ENCODE measurements around the gene COP1. TPM values are rescaled to one million over a fixed set of nuclear protein-coding genes. Genes with fewer than 3 reads are reported as not detected.

The COP1 gene
- 36.0 to 44.1 TPM (median 40.4 TPM) in 3 replicates for total RNA-seq (2021)
- Bru-seq, nascent RNA: percentile 82 among the genes with signal in this experiment
- long read RNA-seq, experiment 1, transcript COP1-204 (20 exons, 3,033 nt): major isoform, 99 of 228 reads
- long read RNA-seq, experiment 1, partial matches to known transcripts: 9 of 228 reads
- long read RNA-seq, experiment 1, other reads (novel, unspliced or antisense): 113 of 228 reads
- long read RNA-seq, experiment 2, transcript COP1-204 (20 exons, 3,033 nt): major isoform, 15 of 54 reads
- long read RNA-seq, experiment 2, partial matches to known transcripts: 10 of 54 reads
- long read RNA-seq, experiment 2, other reads (novel, unspliced or antisense): 28 of 54 reads
- long read RNA-seq, experiment 3, partial matches to known transcripts: 0 of 3 reads
- long read RNA-seq, experiment 3, other reads (novel, unspliced or antisense): 3 of 3 reads

DNA sequence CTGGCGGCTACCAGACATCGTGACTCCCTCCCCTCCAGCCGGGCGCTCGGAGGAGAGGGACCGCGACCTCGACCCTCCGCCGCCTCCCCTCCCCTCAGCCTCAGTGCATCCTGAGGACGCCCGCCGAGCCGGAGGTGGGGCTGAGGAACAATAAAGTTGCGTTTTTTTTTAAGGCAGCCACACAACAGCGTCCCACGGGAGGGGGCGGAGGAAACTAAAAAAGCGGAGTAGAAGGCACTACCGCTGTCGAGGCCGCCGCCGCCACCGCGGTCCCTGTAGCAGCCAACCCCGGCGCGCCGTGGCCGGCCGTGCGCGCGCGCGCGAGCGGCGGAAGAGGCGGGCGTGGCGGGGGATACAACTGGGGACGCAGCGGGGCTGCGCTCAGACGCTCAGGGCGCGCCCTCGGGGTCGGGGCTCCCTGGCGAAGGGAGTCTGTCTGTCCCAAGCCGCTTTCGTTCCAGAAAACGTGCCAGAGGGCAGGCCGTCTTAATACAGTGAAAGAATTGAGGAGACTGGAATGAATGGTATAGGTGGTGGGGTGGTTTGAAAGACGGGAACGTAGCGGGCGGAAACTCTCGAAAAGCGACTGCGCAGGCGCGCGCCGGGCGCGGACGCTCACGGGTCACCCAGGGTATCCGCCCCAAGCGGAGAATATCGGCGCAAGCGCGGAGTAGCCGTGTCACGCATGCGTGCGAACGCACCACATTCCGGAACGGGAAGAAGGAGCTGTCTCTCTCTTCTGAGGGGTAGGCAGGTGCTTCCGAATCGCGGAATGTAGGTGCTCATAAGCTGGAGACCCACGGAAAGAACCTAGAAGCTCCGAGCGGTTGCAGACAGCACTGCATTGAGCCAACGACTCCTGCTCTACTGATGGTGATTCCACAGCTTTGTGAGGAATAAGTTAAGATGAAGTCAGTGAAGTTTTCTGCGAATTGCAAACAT lies at the start of gene COP1:
TSS of gene COP1 (minus strand) at position 326 of the 942 bp plus-strand sequence. CDS start at position 18, 308 bp downstream.
- Mint-ChIP-seq H3K27ac (peak within 1 kb of the TSS; percentile 98), H3K36me3 (no peaks in the 10 kb centered on the region), H3K9me3 (no peaks in the 10 kb centered on the region), H3K4me3 (peak within 1 kb of the TSS; percentile 95), H3K4me1 (peaks cover 34% of the 10 kb centered on the region), H3K27me3 (ENCODE audit: low read depth) (no peaks in the 10 kb centered on the region)
- CTCF ChIA-PET: interaction anchor here (0.6 to 1.0 kb wide), 5 partner anchors 10 to 342 kb away, joined by 3 to 6 read pairs (median 3); no protein-coding TSS in a partner anchor
- peak; percentile 18; the same call in 1 of the 2 replicates for TF ChIP-seq MAX (CRISPR knock-in tag; IDR thresholded peaks at IDR 0.05)
- no peak for TF ChIP-seq AFF4 (CRISPR knock-in tag; IDR thresholded peaks at IDR 0.05; ENCODE audit: borderline replicate concordance)
- peak; percentile 56 for TF ChIP-seq ETV6 (CRISPR knock-in tag; IDR thresholded peaks at IDR 0.05)
- TF ChIP-seq EMX1 (CRISPR knock-in tag; IDR thresholded peaks at IDR 0.05): 0 out of 2 replicates have a peak, but pooled peaks have one; percentile 2
- TF ChIP-seq, protein P1, sequence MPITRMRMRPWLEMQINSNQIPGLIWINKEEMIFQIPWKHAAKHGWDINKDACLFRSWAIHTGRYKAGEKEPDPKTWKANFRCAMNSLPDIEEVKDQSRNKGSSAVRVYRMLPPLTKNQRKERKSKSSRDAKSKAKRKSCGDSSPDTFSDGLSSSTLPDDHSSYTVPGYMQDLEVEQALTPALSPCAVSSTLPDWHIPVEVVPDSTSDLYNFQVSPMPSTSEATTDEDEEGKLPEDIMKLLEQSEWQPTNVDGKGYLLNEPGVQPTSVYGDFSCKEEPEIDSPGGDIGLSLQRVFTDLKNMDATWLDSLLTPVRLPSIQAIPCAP (CRISPR knock-in tag; IDR thresholded peaks at IDR 0.05): peak; percentile 27; the same call in 1 of the 2 replicates
- TF ChIP-seq ATF1 (CRISPR knock-in tag; IDR thresholded peaks at IDR 0.05): 0 out of 2 replicates have a peak, but pooled peaks have one; percentile 11
- peak; percentile 50; the same call in 1 of the 2 replicates for TF ChIP-seq ZNF423 (CRISPR knock-in tag; IDR thresholded peaks at IDR 0.05)
- TF ChIP-seq E2F5 (CRISPR knock-in tag; IDR thresholded peaks at IDR 0.05): peak; percentile 89
- TF ChIP-seq, protein P2, sequence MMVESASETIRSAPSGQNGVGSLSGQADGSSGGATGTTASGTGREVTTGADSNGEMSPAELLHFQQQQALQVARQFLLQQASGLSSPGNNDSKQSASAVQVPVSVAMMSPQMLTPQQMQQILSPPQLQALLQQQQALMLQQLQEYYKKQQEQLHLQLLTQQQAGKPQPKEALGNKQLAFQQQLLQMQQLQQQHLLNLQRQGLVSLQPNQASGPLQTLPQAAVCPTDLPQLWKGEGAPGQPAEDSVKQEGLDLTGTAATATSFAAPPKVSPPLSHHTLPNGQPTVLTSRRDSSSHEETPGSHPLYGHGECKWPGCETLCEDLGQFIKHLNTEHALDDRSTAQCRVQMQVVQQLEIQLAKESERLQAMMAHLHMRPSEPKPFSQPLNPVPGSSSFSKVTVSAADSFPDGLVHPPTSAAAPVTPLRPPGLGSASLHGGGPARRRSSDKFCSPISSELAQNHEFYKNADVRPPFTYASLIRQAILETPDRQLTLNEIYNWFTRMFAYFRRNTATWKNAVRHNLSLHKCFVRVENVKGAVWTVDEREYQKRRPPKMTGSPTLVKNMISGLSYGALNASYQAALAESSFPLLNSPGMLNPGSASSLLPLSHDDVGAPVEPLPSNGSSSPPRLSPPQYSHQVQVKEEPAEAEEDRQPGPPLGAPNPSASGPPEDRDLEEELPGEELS (CRISPR knock-in tag; IDR thresholded peaks at IDR 0.05): peak; percentile 74; the same call in 1 of the 2 replicates
- TF ChIP-seq ZNF317 (CRISPR knock-in tag; IDR thresholded peaks at IDR 0.05; ENCODE audit: borderline replicate concordance, low read depth): no peak
- 0 out of 2 replicates have a peak, but pooled peaks have one; percentile 36 for TF ChIP-seq MYBL2 (CRISPR knock-in tag; IDR thresholded peaks at IDR 0.05)
- TF ChIP-seq, protein P3, sequence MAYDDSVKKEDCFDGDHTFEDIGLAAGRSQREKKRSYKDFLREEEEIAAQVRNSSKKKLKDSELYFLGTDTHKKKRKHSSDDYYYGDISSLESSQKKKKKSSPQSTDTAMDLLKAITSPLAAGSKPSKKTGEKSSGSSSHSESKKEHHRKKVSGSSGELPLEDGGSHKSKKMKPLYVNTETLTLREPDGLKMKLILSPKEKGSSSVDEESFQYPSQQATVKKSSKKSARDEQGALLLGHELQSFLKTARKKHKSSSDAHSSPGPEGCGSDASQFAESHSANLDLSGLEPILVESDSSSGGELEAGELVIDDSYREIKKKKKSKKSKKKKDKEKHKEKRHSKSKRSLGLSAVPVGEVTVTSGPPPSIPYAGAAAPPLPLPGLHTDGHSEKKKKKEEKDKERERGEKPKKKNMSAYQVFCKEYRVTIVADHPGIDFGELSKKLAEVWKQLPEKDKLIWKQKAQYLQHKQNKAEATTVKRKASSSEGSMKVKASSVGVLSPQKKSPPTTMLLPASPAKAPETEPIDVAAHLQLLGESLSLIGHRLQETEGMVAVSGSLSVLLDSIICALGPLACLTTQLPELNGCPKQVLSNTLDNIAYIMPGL (CRISPR knock-in tag; IDR thresholded peaks at IDR 0.05): peak; percentile 25
- no peak for TF ChIP-seq PRRX2 (CRISPR knock-in tag; IDR thresholded peaks at IDR 0.05)
- TF ChIP-seq TEAD1 (CRISPR knock-in tag; IDR thresholded peaks at IDR 0.05): peak; percentile 29; the same call in 1 of the 2 replicates
- TF ChIP-seq FOXJ3 (CRISPR knock-in tag; IDR thresholded peaks at IDR 0.05; ENCODE audit: borderline replicate concordance): no peak
- TF ChIP-seq, protein P4, sequence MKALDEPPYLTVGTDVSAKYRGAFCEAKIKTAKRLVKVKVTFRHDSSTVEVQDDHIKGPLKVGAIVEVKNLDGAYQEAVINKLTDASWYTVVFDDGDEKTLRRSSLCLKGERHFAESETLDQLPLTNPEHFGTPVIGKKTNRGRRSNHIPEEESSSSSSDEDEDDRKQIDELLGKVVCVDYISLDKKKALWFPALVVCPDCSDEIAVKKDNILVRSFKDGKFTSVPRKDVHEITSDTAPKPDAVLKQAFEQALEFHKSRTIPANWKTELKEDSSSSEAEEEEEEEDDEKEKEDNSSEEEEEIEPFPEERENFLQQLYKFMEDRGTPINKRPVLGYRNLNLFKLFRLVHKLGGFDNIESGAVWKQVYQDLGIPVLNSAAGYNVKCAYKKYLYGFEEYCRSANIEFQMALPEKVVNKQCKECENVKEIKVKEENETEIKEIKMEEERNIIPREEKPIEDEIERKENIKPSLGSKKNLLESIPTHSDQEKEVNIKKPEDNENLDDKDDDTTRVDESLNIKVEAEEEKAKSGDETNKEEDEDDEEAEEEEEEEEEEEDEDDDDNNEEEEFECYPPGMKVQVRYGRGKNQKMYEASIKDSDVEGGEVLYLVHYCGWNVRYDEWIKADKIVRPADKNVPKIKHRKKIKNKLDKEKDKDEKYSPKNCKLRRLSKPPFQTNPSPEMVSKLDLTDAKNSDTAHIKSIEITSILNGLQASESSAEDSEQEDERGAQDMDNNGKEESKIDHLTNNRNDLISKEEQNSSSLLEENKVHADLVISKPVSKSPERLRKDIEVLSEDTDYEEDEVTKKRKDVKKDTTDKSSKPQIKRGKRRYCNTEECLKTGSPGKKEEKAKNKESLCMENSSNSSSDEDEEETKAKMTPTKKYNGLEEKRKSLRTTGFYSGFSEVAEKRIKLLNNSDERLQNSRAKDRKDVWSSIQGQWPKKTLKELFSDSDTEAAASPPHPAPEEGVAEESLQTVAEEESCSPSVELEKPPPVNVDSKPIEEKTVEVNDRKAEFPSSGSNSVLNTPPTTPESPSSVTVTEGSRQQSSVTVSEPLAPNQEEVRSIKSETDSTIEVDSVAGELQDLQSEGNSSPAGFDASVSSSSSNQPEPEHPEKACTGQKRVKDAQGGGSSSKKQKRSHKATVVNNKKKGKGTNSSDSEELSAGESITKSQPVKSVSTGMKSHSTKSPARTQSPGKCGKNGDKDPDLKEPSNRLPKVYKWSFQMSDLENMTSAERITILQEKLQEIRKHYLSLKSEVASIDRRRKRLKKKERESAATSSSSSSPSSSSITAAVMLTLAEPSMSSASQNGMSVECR (CRISPR knock-in tag; IDR thresholded peaks at IDR 0.05; ENCODE audit: borderline replicate concordance): 0 out of 2 replicates have a peak, but pooled peaks have one; percentile 7
- no peak for TF ChIP-seq NFYB (CRISPR knock-in tag; conservative IDR thresholded peaks at IDR 0.05; ENCODE audit: low read depth)
- 0 out of 2 replicates have a peak, but pooled peaks have one; percentile 16 for TF ChIP-seq FOXK1 (CRISPR knock-in tag; IDR thresholded peaks at IDR 0.05)
- DNase-seq (ENCODE audit: low spot score) (peak; percentile 97), ATAC-seq (peak; percentile 90)
- POLR2A ChIA-PET: interaction anchor here (0.7 to 1.5 kb wide), 5 partner anchors 12 to 284 kb away, joined by 3 to 11 read pairs (median 4); no protein-coding TSS in a partner anchor
